H9 (cell line): ENCODE data around the gene TMCC1. TPM values are rescaled to one million over a fixed set of nuclear protein-coding genes. Genes with fewer than 3 reads are reported as not detected.

ENCODE experiments used
- DNase-seq: peaks from one replicate; pipeline ENCODE4 v3.0.0-alpha.2; 2017
- H2AFZ ChIP-seq: one replicate; pipeline ENCODE4 v1.6.1; 2013; ENCODE audit warnings: mild to moderate bottlenecking, low read length, control low read depth, moderate library complexity
- H2AK5ac ChIP-seq: 2 replicates; pipeline ENCODE4 v1.6.1; 2013; ENCODE audit warnings: low read length, control low read depth, mixed read lengths; ENCODE audit not compliant: insufficient read length
- H2BK120ac ChIP-seq: one replicate; pipeline ENCODE4 v1.6.1; 2013; ENCODE audit warnings: low read depth, mild to moderate bottlenecking, low read length, control low read depth, inconsistent platforms; ENCODE audit not compliant: poor library complexity, severe bottlenecking
- H2BK12ac ChIP-seq: 2 replicates; pipeline ENCODE4 v1.6.1; 2013; ENCODE audit warnings: low read length, control low read depth, mixed read lengths, low read depth; ENCODE audit not compliant: insufficient read length
- H2BK15ac ChIP-seq: 2 replicates; pipeline ENCODE4 v1.6.1; 2013; ENCODE audit warnings: low read depth, low read length, control low read depth
- H2BK20ac ChIP-seq: one replicate; pipeline ENCODE4 v1.6.1; 2013; ENCODE audit warnings: low read depth, mild to moderate bottlenecking, low read length, control low read depth, inconsistent platforms; ENCODE audit not compliant: poor library complexity, severe bottlenecking
- H2BK5ac ChIP-seq: 2 replicates; pipeline ENCODE4 v1.6.1; 2013; ENCODE audit warnings: low read length, control low read depth, mixed read lengths; ENCODE audit not compliant: insufficient read length
- H3K14ac ChIP-seq: 2 replicates; pipeline ENCODE4 v1.6.1; 2013; ENCODE audit warnings: low read length, control low read depth; ENCODE audit not compliant: insufficient read depth
- H3K18ac ChIP-seq: 2 replicates; pipeline ENCODE4 v1.6.1; 2013; ENCODE audit warnings: low read depth, mild to moderate bottlenecking, mixed read lengths, low read length, control low read depth; ENCODE audit not compliant: insufficient read length
- H3K23ac ChIP-seq: 2 replicates; pipeline ENCODE4 v1.6.1; 2013; ENCODE audit warnings: low read length, control low read depth, mixed read lengths, low read depth; ENCODE audit not compliant: insufficient read length
- H3K23me2 ChIP-seq: 2 replicates; pipeline ENCODE4 v1.6.1; 2013; ENCODE audit warnings: low read depth, mild to moderate bottlenecking, mixed read lengths, low read length, control low read depth; ENCODE audit not compliant: insufficient read length, poor library complexity, severe bottlenecking
- H3K27ac ChIP-seq: 2 replicates; pipeline ENCODE4 v1.5.1; 2013; ENCODE audit warnings: low read length, control low read depth, mixed read lengths, low read depth; ENCODE audit not compliant: insufficient read length
- H3K27me3 ChIP-seq: 2 replicates; pipeline ENCODE4 v1.6.1; 2013; ENCODE audit warnings: low read length, control low read depth, inconsistent platforms; ENCODE audit not compliant: insufficient read depth
- H3K4ac ChIP-seq: 2 replicates; pipeline ENCODE4 v1.6.1; 2013; ENCODE audit warnings: low read depth, mild to moderate bottlenecking, control low read depth, inconsistent platforms, low read length, moderate library complexity
- H3K4me1 ChIP-seq: 2 replicates; pipeline ENCODE4 v1.6.1; 2013; ENCODE audit warnings: low read length, control low read depth, inconsistent platforms; ENCODE audit not compliant: insufficient read depth
- H3K4me2 ChIP-seq: 2 replicates; pipeline ENCODE4 v1.6.1; 2013; ENCODE audit warnings: low read length, control low read depth, mixed read lengths; ENCODE audit not compliant: insufficient read length, insufficient read depth
- H3K56ac ChIP-seq: 2 replicates; pipeline ENCODE4 v1.6.1; 2013; ENCODE audit warnings: low read depth, mild to moderate bottlenecking, mixed read lengths, low read length, control low read depth; ENCODE audit not compliant: insufficient read length
- H3K79me1 ChIP-seq: 2 replicates; pipeline ENCODE4 v1.6.1; 2013; ENCODE audit warnings: low read depth, mild to moderate bottlenecking, moderate library complexity, low read length, control low read depth, inconsistent platforms; ENCODE audit not compliant: insufficient read depth, poor library complexity, severe bottlenecking
- H3K79me2 ChIP-seq: 2 replicates; pipeline ENCODE4 v1.6.1; 2013; ENCODE audit warnings: low read length, control low read depth, inconsistent platforms; ENCODE audit not compliant: insufficient read depth
- H3K9ac ChIP-seq: 2 replicates; pipeline ENCODE4 v1.6.1; 2013; ENCODE audit warnings: low read length, control low read depth, mixed read lengths; ENCODE audit not compliant: insufficient read length; ENCODE audit errors: extremely low read depth
- H3K9me3 ChIP-seq: one replicate; pipeline ENCODE4 v1.6.1; 2013; ENCODE audit warnings: low read depth, low read length, inconsistent platforms; ENCODE audit not compliant: control insufficient read depth
- H3T11ph ChIP-seq: one replicate; pipeline ENCODE4 v1.6.1; 2013; ENCODE audit warnings: mild to moderate bottlenecking, low read length, control low read depth, inconsistent platforms
- H4K20me1 ChIP-seq: one replicate; pipeline ENCODE4 v1.6.1; 2013; ENCODE audit not compliant: control insufficient read depth, insufficient read length, insufficient read depth
- H4K5ac ChIP-seq: 2 replicates; pipeline ENCODE4 v1.6.1; 2013; ENCODE audit warnings: low read depth, mild to moderate bottlenecking, mixed read lengths, low read length, control low read depth; ENCODE audit not compliant: insufficient read length
- H4K8ac ChIP-seq: replicated peaks from 2 replicates; pipeline ENCODE4 v1.6.1; 2013; ENCODE audit warnings: low read length, control low read depth, mixed read lengths, low read depth; ENCODE audit not compliant: insufficient read length
- H4K91ac ChIP-seq: 2 replicates; pipeline ENCODE4 v1.6.1; 2013; ENCODE audit warnings: low read depth, mild to moderate bottlenecking, moderate library complexity, mixed read lengths, low read length, control low read depth; ENCODE audit not compliant: insufficient read length
- H3K27ac Mint-ChIP-seq, 3 experiments: 2 replicates in 2 of 3; 3 replicates in 1 of 3; pipeline ENCODE4 v1.8.0; 2020 to 2021; ENCODE audit warnings: mixed read lengths in 3 of 3, mild to moderate bottlenecking in 1 of 3, moderate library complexity in 1 of 3
- H3K27me3 Mint-ChIP-seq: 2 replicates; pipeline ENCODE4 v1.8.0; 2021; ENCODE audit warnings: low read depth, mild to moderate bottlenecking, moderate library complexity, mixed read lengths
- H3K36me3 Mint-ChIP-seq, 3 experiments: 2 replicates in 2 of 3; 3 replicates in 1 of 3; pipeline ENCODE4 v1.8.0; 2020 to 2021; ENCODE audit warnings: low read depth in 3 of 3, mixed read lengths in 3 of 3; ENCODE audit not compliant: insufficient read depth in 1 of 3
- H3K4me1 Mint-ChIP-seq, 2 experiments: 2 replicates each; pipeline ENCODE4 v1.8.0; 2020; ENCODE audit warnings: mixed read lengths in 2 of 2
- H3K4me3 Mint-ChIP-seq, 2 experiments: 2 replicates in 1 of 2; 3 replicates in 1 of 2; pipeline ENCODE4 v1.8.0; 2020 to 2021; ENCODE audit warnings: mild to moderate bottlenecking in 2 of 2, mixed read lengths in 2 of 2, moderate library complexity in 1 of 2
- H3K9me3 Mint-ChIP-seq, 2 experiments: 2 replicates in 1 of 2; 3 replicates in 1 of 2; pipeline ENCODE4 v1.8.0; 2020; ENCODE audit warnings: mild to moderate bottlenecking in 2 of 2, mixed read lengths in 2 of 2, moderate library complexity in 1 of 2
- CTCF ChIP-seq: fragments of 200-600 bp; sonication (generic); conservative IDR thresholded peaks from 3 replicates; pipeline ENCODE4 v1.8.0; 2021; ENCODE audit warnings: antibody characterized with exemption, mild to moderate bottlenecking
- WGBS: extraction: QIAGEN DNeasy Blood & Tissue Kit; methylation state at CpG from one replicate; pipeline ENCODE4 v1.1.7; 2013; ENCODE audit warnings: missing lambda C conversion rate, low lambda C conversion rate, mixed read lengths; ENCODE audit not compliant: insufficient read length; ENCODE audit errors: extremely low coverage; 5-methylcytosine and 5-hydroxymethylcytosine counted together
- total RNA-seq: library from RNA; stranded (reverse); gene quantifications from 2 replicates; pipeline ENCODE4 v1.2.1, GENCODE V29; 2021

Gene TMCC1
- total RNA-seq, 1 experiment from 2014 or later, result 24.4 TPM

GRCh38 chr3:129770604-129771003, 122.9 kb downstream of the TMCC1 start:
- Histone ChIP-seq H3K23ac (no peak overlapping the region), H3K56ac (no peak overlapping the region), H3K9me3 (no peaks in the 10 kb centered on the region), H3K9ac (no peak overlapping the region), H2AK5ac (no peak overlapping the region), H2BK5ac (no peak overlapping the region), H3K27ac (no peak overlapping the region), H3K18ac (no peak overlapping the region), H3K79me2 (no peaks in the 10 kb centered on the region), H4K8ac (no peak overlapping the region), H4K20me1 (no peaks in the 10 kb centered on the region), H3K4ac (no peak overlapping the region), H3K79me1 (no peaks in the 10 kb centered on the region), H3T11ph (no peak overlapping the region), H2BK20ac (no peak overlapping the region), H2BK120ac (no peak overlapping the region), H3K4me2 (no peak overlapping the region), H3K27me3 (no peaks in the 10 kb centered on the region), H2BK12ac (no peak overlapping the region), H4K5ac (no peak overlapping the region), H2BK15ac (no peak overlapping the region), H3K4me1 (no peaks in the 10 kb centered on the region), H3K14ac (no peak overlapping the region), H3K23me2 (no peaks in the 10 kb centered on the region), H4K91ac (no peak overlapping the region), H2AFZ (no peak overlapping the region)
- Mint-ChIP-seq H3K27me3 (no peaks in the 10 kb centered on the region), H3K36me3 (peaks cover 0 to 5% (median 3%) of the 10 kb centered on the region in 3 experiments; a peak in 2 of 7 replicates), H3K4me1 (peaks cover 2 to 7% of the 10 kb centered on the region in 2 experiments; a peak in 3 of 4 replicates), H3K9me3 (no peaks in the 10 kb centered on the region), H3K4me3 (no peak overlapping the region), H3K27ac (no peak overlapping the region)
- WGBS, result no CpG with 5 or more reads among the region's 3 CpGs
- no peak for DNase-seq
- TF ChIP-seq CTCF, result no peak
